Retina (tissue), 1 donor: ENCODE data around the gene RTBDN.
"Not testable (repeated sequence)": the region's sequence is repeated elsewhere in the genome, so short reads cannot be mapped to it uniquely, and the experiment has no call there.

Experiments used
- DNase-seq: peaks from one replicate; pipeline ENCODE4 v3.0.0-alpha.2; 2016

The RTBDN gene

DNA sequence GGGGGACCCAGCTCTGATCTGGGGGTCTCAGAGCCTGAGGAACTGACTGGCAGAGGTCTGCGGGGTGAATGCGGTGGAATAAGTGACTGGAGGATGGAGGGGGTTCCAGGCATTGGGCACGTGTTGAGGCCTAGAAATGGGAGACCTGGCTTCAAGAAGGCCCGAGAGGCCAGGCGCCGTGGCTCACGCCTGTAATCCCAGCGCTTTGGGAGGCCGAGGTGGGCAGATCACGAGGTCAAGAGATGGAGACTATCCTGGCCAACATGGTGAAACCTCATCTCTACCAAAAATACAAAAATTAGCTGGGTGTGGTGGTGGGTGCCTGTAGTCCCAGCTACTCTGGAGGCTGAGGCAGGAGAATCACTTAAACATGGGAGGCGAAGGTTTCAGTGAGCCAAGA lies 16.6 kb downstream of the RTBDN start:
- not testable (repeated sequence) for DNase-seq

DNA sequence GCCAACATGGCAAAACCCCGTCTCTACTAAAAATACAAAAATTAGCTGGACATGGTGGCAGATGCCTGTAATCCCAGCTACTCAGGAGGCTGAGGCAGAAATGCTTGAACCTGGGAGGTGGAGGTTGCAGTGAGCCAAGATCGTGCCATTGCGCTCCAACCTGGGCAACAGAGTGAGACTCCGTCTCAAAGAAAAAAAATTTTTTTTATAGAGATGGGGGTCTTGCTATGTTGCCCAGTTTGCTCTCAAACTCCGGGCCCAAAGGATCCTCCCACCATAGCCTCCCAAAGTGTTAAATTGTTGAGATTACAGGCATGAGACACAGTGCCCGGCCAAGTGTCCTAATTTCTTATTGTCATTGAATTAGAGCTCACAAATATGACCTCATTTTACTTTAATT lies 17.2 kb downstream of the RTBDN start:
- DNase-seq: not testable (repeated sequence)

DNA sequence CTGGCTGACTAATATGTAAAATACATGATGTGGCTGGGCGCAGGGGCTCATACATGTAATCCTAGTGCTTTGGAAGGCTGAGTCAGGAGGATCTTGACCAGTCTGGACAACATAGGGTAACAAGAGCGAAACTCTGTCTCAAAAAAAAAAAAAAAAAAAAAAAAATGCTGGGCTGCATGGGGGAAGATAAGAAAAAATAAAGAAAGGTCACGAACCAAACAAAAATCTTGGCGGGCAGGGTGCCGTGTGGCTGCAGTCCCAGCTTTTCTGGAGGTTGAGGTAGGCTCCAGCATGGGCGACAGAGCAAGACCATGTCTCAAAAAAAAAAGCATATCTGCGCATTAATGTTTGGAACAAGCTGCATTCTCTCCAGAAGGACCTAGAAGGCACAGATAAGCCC lies 19.3 kb downstream of the RTBDN start:
- DNase-seq: no peak

DNA sequence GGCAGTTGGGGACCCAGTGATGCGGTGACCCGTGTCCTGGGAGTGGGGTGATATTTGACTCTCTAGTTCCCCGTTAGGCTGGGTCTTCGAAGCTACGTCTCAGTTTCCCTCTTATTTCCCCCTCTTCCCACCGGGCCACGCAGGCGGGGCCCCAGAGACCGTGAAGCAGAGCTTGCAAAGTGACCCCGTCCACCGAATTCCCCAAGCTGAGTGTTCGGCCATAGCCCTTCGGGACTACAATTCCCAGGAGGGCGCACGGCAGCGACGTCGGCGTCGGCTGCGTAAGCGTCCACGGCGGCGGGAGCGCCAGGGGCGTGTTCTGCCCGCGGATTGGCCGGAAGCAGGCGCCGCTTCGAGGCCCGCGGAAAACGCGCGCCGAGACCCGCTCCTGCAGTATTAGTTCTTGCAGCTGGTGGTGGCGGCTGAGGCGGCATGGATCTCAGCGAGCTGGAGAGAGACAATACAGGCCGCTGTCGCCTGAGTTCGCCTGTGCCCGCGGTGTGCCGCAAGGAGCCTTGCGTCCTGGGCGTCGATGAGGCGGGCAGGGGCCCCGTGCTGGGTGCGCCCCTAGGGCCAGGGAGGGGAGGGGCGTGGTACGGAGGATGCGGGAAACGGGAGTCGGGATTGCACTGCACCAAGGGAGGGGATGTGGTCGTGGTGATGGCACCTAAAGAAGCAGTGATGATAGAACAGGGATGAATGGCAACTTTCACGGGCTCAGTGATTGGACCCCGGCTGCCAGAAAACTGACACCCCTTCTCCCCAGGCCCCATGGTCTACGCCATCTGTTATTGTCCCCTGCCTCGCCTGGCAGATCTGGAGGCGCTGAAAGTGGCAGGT lies 27.9 kb downstream of the RTBDN start, which contains the start of gene RNASEH2A:
Gene RNASEH2A, plus strand, starts transcription at position 343 of the 840 bp plus-strand sequence. Its CDS starts 90 bp downstream, at position 433.
- peak; percentile 95 for DNase-seq

DNA sequence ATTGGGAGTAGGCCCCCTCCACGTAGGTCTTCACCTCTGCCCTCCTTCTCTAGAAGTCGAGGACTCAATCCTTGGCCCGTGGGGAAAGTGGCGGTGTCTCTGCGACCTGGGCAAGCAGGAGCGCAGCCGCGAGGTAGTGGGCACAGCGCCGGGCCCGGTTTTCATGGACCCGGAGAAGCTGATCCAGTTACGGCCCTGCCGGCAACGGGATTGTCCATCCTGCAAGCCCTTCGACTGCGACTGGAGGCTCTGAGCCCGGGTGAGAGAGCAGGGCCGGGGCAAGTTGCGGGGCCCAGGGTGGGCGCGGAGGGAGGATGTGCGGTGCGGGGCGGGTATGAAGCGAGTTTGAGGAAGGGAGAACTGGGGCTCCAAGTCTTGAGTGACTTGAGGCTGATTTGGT lies 30.3 kb downstream of the RTBDN start:
- DNase-seq: no peak

DNA sequence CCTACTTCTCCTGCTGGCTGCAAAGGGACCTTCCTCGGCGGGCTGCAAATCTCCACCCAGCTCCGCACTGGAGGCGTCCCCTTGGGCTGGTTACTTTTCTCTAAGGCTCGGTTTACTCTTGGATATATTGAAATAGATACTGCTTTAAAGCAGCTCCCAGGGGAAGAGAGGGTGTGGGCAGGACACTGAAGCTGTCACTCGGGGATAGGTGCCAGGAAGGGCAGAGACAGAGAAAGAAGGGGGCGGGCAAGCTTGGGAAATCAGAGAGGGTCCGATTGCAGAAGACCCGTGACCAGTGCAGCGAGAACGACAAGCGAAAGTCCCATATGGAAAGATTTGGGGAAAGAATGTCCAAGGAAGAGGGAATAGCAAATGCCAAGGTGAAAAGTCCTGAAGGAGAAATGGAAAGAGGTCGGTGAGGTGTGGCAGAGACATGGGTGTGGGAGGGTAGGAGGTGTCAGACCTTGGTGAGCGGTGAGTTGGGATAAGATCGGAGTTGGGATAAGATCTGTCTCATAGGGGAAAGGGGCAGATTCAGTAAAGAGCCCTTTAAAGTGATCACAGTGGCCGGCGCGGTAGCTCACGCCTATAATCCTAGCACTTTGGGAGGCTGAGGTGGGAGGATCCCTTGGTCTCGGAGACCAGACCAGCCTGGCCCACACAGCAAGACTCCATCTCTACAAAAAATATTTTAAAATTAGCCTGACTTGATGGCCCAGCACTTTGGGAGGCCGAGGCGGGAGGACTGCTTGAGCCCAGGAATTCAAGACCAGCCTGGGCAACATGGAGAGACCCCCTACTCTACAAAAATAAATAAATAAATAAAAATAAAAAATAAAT lies 31.9 kb downstream of the RTBDN start:
- no peak for DNase-seq

DNA sequence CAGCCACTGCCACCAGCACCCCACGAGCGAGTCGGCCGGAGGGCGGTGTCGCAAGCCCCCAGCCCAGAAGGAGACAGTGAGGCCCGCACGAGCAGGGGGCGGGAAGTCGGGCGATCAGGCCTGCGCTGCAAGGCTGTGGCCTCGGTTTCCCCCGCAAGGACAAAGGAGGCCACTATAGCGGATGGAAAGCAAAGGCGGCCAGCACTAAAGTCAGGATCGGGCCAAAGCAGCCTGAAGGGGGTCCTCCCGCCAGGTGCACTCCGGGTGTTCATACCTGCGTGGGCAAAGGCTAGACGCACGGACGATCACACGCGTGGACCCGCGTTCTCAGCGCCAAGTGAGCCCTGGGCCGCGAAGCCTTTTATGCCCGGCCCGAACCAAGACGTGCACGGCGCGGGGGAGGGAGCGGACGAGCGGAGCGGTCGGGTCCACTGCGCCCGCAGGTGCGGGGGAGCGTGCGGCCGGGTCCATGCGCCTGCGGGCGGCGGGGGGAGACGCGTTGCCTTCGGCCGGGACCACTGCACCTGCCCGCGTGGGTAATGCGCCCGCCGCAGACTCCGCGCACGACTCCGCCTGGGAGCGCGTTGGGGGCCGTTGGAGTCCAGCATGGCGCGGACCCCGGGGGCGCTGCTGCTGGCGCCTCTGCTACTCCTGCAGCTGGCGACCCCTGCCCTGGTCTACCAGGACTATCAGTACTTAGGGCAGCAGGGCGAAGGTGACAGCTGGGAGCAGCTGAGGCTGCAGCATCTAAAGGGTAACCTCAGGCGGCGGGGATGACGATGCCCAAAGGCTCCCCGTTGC lies 32.7 kb downstream of the RTBDN start, which contains the start of the genes PRDX2 and THSD8:
Gene PRDX2, minus strand, starts transcription at position 335 of the 801 bp plus-strand sequence. CDS start 539 bp downstream, outside the sequence.
Gene THSD8, plus strand, starts transcription at position 604 of the 801 bp plus-strand sequence. Its CDS starts 3 bp downstream, at position 607.
- DNase-seq: peak; percentile 96

DNA sequence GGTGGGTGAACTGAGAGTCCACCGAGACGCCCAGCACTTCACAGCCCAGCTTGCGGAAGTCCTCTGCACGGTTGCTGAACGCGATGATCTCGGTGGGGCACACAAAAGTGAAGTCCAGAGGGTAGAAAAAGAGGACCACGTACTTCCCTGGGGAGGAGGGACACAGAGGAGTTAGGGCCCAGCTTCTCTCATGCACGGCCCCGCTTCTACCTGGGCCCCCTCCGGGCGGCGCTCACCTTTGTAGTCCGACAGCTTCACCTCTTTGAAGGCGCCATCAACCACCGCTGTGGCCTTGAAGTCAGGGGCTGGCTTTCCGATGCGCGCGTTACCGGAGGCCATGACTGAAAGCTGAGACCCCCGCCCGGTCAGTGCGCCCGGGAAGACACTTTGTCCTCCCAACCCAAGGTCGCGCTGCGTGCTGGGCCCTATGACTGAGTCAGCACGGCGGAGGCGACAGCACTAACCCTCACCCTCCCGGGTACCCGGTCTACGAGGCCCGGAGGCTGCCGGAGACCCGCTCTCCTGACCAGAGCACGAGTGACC lies 33.4 kb downstream of the RTBDN start:
- DNase-seq: no peak

DNA sequence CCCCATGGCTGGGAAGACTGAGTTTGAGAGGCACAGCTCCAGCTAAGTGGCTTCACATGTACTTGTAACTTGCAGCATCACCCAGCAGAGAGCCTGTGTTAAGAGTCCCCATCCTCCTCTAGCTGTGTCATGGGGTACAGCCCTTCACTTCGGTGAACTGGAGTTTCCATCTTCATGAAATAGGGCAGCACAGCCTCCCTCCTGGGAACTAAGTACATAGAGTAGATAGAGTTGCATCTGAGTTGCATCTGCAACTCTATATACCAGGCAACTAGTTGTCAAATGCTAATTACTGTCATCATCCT lies 34.0 kb downstream of the RTBDN start:
- no peak for DNase-seq

DNA sequence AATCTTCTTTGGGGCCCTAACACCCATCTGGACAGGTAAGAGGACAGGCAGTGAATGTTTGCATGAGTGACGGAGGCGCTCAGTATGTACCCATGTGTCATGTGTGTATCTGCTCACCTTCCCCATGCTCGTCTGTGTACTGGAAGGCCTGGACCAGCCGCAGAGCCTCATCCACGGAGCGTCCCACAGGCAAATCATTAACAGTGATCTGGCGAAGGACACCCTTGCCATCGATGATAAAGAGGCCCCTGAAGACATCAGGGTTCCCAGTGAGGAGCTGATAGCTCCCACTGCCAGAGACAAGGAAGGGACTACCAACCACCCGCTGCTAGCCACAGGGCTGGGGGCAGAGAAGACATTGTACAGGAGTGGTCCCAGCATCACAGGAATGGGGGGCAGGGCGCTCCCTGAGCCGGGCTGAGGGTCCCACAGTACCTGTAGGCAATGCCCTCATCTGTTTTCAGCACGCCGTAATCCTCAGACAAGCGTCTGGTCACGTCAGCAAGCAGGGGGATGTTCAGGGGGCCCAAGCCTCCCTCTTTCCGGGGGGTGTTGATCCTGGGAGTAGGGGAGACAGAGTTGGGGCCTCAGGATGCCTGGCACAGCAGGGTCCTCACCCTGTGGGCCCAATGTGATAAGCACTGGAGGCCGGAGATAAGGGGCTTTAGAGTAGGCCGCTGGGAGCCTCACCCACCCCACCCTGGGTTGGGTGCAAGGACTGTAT lies 34.5 kb downstream of the RTBDN start:
- no peak for DNase-seq

DNA sequence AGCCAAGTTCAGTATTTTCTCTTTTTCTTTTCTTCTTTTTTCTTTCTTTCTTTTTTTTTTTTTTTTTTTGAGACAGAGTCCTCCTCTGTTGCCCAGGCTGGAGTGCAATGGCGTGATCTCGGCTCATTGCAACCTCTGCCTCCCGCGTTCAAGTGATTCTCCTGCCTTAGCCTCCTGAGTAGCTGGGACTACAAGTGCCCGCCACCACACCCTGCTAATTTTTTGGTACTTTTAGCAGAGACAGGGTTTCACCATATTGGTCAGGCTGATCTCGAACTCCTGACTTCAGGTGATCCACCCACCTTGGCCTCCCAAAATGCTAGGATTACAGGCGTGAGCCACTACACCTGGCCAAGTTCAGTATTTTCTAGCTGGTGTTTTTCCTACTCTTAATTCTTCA lies 36.8 kb downstream of the RTBDN start:
- DNase-seq: not testable (repeated sequence)

DNA sequence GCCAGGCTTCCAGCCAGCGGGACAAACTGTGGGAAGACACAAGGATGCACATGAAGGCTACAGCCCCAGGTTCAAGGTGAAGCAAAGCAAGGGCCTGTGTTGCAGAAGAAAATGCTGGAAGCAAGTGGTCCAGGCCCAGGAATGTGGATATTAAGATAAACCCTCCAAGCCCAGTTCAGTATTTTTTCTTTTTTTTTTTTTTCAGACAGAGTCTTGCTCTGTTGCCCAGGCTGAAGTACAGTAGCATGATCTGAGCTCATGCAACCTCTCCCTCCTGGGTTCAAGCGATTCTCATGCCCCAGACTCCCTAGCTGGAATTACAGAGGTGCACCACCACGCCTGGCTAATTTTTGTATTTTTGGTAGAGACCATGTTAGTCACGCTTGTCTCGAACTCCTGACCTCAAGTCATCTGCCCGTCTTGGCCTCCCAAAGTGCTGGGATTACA lies 37.2 kb downstream of the RTBDN start:
- DNase-seq: no peak

DNA sequence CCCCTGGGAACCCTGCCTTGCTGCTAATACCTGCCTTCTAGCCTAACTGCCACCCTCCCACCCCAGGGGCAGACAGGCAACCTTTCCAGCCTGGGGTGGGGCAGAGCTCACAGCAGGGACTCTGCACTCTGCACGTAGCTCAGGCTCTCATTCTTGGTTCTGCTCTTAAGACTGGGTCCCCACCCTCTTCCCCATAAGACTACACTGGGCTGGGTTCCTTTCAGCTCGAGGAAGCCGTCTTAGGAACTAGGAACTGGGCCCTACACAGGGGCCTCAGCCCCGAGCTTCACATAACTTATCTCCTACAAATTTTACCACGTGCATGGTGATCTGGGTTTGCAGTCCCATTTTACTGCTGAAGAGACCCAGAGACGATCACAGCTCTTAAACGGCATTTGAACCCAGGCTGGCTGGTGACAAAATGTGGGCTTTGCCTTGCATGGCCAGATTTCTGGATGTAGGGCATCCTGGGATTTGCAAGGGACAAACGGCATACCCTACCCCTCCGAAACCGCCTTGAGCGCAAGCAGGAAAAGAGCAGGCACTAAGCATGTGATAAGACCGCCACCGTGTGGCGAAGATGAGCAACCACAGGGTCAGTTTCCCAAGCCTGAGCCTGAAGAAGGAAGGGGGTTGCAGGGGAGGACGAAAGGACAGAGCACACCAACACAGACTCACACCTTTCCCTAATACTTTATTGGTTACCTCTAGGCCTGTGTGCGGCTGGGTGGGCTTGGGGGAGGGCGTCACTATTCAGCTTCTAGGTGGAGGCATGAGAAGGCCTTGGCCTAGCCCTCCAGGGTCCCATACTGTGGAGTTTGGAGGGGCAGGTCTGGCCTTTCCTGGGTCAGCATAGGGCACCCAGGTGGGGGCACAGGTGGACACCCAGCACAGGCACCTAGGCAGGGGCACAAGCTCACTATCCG lies 38.0 kb downstream of the RTBDN start:
- DNase-seq: peak; percentile 84

DNA sequence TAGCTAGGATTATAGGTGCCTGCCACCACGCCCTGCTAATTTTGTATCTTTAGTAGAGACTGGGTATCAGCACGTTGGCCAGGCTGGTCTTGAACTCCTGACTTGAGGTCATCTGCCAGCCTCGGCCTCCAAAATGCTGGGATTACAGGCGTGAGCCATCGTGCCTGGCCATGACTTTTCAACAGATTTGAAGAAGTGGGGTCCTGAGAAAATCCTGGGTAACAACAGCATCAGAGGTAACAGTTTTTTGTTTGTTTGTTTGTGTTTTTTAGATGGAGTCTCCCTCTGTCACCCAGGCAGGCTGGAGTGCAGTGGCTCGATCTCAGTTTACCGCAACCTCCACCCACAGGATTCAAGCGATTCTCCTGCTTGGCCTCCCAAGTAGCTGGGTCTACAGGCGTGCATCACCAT lies 39.4 kb downstream of the RTBDN start:
- no peak for DNase-seq

DNA sequence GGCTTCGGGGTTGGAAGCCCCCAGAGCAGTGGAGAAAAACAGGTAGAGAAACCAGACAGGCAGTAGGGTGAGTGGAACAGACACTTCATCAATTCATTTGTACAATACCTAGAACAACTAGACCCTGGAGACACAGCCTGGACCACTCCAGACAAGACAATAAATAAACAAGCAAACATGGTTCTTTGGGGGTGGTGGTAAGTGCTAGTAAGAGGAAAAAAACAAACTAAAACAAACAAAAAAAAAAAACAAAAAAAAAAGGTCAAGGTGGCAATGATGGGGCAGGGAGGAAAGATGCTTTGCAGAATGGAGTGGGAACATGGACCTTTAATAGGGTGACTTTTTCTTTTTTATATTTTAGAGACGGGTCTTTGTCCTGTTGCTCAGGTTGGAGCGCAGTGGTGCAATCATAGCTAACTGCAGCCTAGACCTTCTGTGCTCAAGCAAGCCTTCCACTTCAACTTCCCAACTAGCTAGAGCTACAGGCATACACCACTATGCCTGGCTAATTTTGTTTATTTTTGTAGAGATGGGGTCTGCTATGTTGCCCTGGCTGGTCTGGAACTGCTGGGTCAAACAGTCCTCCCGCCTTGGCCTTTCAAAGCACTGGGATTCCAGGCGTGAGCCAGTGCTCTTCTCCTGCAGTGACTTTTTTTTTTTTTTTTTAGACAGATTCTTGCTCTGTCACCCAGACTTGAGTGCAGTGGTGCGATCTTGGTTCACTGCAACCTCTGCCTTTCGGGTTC lies 40.0 kb downstream of the RTBDN start:
- DNase-seq: no peak

DNA sequence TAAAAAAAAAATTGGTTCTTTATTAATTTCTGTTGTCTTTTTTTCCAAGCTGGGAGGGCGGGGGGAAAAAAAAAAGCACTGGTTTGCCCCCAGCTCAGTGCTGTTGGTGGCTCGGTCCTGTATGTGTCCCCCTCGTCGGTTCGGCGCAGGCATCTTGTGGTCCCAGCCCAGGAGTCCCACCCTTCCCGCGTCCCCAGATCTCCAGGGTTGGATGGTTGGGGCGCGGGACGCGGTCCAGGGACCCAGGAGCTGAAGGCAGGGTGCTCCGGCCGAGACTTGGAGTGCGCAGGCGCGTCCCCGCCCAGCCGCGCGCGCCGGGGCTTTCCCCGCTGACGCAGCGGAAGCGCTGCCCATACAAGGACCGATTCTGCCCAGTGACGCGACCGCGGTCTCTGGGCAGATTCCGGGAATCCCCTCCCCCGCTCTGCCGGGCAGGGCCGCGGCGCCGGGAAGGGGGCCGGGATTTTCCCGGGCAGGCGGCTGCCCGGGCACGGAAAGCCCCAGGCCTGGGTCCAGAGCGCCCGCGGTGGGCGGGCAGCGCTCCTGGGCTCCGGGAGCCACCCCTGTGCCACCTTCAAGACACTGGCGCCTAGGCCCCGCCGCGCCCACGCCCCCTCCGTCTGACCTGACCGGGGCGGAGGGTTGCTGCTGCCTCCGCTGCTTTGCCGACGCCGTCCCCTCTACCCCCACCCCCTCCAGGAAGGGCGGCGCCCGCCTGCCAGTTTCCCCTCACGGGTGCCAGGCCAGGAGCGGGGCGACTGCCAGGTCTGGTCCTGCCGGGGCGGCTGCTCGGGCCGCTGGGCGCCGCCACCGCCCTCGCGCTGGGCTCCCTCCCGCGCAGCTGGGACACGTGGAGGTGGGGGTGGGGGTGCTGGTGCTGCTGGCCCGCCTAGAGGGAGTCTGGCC lies 40.8 kb downstream of the RTBDN start:
- DNase-seq: peak; percentile 94

DNA sequence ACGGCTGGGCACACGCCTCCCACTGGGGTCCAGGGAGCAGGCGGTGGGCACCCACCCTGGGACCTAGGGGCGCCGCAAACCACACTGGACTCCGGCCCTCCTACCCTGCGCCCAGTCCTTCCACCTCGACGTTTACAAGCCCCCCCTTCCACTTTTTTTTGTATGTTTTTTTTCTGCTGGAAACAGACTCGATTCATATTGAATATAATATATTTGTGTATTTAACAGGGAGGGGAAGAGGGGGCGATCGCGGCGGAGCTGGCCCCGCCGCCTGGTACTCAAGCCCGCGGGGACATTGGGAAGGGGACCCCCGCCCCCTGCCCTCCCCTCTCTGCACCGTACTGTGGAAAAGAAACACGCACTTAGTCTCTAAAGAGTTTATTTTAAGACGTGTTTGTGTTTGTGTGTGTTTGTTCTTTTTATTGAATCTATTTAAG lies 41.5 kb downstream of the RTBDN start:
- no peak for DNase-seq

DNA sequence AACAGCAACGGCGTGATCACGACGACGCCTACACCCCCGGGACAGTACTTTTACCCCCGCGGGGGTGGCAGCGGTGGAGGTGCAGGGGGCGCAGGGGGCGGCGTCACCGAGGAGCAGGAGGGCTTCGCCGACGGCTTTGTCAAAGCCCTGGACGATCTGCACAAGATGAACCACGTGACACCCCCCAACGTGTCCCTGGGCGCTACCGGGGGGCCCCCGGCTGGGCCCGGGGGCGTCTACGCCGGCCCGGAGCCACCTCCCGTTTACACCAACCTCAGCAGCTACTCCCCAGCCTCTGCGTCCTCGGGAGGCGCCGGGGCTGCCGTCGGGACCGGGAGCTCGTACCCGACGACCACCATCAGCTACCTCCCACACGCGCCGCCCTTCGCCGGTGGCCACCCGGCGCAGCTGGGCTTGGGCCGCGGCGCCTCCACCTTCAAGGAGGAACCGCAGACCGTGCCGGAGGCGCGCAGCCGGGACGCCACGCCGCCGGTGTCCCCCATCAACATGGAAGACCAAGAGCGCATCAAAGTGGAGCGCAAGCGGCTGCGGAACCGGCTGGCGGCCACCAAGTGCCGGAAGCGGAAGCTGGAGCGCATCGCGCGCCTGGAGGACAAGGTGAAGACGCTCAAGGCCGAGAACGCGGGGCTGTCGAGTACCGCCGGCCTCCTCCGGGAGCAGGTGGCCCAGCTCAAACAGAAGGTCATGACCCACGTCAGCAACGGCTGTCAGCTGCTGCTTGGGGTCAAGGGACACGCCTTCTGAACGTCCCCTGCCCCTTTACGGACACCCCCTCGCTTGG lies 42.1 kb downstream of the RTBDN start:
- DNase-seq: peak; percentile 83
